ENCODE results near the gene DMBT1. TPM values are rescaled to one million over a fixed set of nuclear protein-coding genes. Genes with fewer than 3 reads are reported as not detected.

Gene DMBT1
- total and polyA plus RNA-seq, 2 donors (not counting 1 experiment from before 2014, with no cell fraction given), result not detected

GRCh38 chr10:122546242-122546641 lies 14.3 kb upstream of the DMBT1 start:
- Histone ChIP-seq H3K4me2 (replicated peaks; ENCODE audit: low read depth, low read length, poor library complexity, severe bottlenecking) (no peak overlapping the region), H3K79me2 (ENCODE audit: control insufficient read depth, insufficient read depth, low read length) (no peaks in the 10 kb centered on the region), H3K9ac (ENCODE audit: low read length) (no peak overlapping the region), H3K27ac (ENCODE audit: low read length in 2 of 2) (no peak overlapping the region), H4K20me1 (ENCODE audit: control insufficient read depth, insufficient read depth, low read length, poor library complexity, severe bottlenecking) (no peaks in the 10 kb centered on the region), H3K27me3 (replicated peaks in 1 of 4; ENCODE audit: control extremely low read depth in 1 of 4, control insufficient read depth in 3 of 4, insufficient read depth in 4 of 4, low read length in 3 of 4) (no peaks in the 10 kb centered on the region), H2AFZ (ENCODE audit: insufficient read depth, low read depth, low read length, poor library complexity, severe bottlenecking) (no peak overlapping the region), H3K36me3 (replicated peaks in 1 of 2; ENCODE audit: control extremely low read depth in 1 of 2, control insufficient read depth in 1 of 2, extremely low read depth in 1 of 2, insufficient read depth in 2 of 2, low read length in 1 of 2) (no peaks in the 10 kb centered on the region), H3K4me3 (ENCODE audit: control extremely low read depth in 1 of 5, extremely low read depth in 1 of 5, insufficient read depth in 1 of 5, low read depth in 2 of 5, low read length in 4 of 5) (no peak overlapping the region), H3K9me3 (ENCODE audit: control extremely low read depth in 1 of 3, control insufficient read depth in 2 of 3, insufficient read depth in 1 of 3, low read length in 2 of 3) (no peaks in the 10 kb centered on the region), H3K4me1 (ENCODE audit: control insufficient read depth in 2 of 2, insufficient read depth in 2 of 2, low read length in 2 of 2) (no peaks in the 10 kb centered on the region)
- H3K27me3 Mint-ChIP-seq, result peaks cover 25% of the 10 kb centered on the region
- no peak overlapping the region for H3K4me3 Mint-ChIP-seq
- no peaks in the 10 kb centered on the region for H3K9me3 Mint-ChIP-seq (ENCODE audit: insufficient read depth)
- CTCF ChIA-PET, result no interaction called here
- WGBS (ENCODE audit: insufficient coverage), result 100% methylated on average over 4 of the region's 8 CpGs
- intact Hi-C loops (cut with micrococcal nuclease), result no loop called here
- DNase-seq, result no peak
- H3K27ac Mint-ChIP-seq, result no peak overlapping the region
- peaks cover 2% of the 10 kb centered on the region for H3K4me1 Mint-ChIP-seq
- TF ChIP-seq EZH2 (IDR thresholded peaks at IDR 0.05; ENCODE audit: borderline replicate concordance, insufficient read depth, low read depth, low read length, poor library complexity, severe bottlenecking), result no peak
- TF ChIP-seq CTCF (IDR thresholded peaks at IDR 0.05), result no peak
- POLR2A ChIA-PET, result no interaction called here
- ATAC-seq (ENCODE audit: low read depth), result no peak

- no peaks in the 10 kb centered on the region for H4K20me1 ChIP-seq (ENCODE audit: control insufficient read depth, insufficient read depth, low read length, poor library complexity, severe bottlenecking)
- TF ChIP-seq EZH2 (IDR thresholded peaks at IDR 0.05; ENCODE audit: borderline replicate concordance, insufficient read depth, low read depth, low read length, poor library complexity, severe bottlenecking) (no peak), CTCF (IDR thresholded peaks at IDR 0.05) (no peak)
- CTCF ChIA-PET, result interaction anchor here (0.6 kb wide), 1 partner anchor 250 kb away, joined by 3 read pairs; no protein-coding TSS in a partner anchor
- no peak overlapping the region for H2AFZ ChIP-seq (ENCODE audit: insufficient read depth, low read depth, low read length, poor library complexity, severe bottlenecking)
- no peak overlapping the region for H3K27ac ChIP-seq (ENCODE audit: low read length in 2 of 2)
- Mint-ChIP-seq H3K4me3 (no peak overlapping the region), H3K27me3 (peaks cover 18% of the 10 kb centered on the region), H3K27ac (no peak overlapping the region), H3K9me3 (ENCODE audit: insufficient read depth) (no peaks in the 10 kb centered on the region), H3K4me1 (no peaks in the 10 kb centered on the region)
- intact Hi-C loops (cut with micrococcal nuclease), result no loop called here
- no peaks in the 10 kb centered on the region for H3K36me3 ChIP-seq (replicated peaks in 1 of 2; ENCODE audit: control extremely low read depth in 1 of 2, control insufficient read depth in 1 of 2, extremely low read depth in 1 of 2, insufficient read depth in 2 of 2, low read length in 1 of 2)
- no peak overlapping the region for H3K9ac ChIP-seq (ENCODE audit: low read length)
- H3K9me3 ChIP-seq (ENCODE audit: control extremely low read depth in 1 of 3, control insufficient read depth in 2 of 3, insufficient read depth in 1 of 3, low read length in 2 of 3), result no peaks in the 10 kb centered on the region
- no peaks in the 10 kb centered on the region for H3K79me2 ChIP-seq (ENCODE audit: control insufficient read depth, insufficient read depth, low read length)
- no peak for DNase-seq
- POLR2A ChIA-PET, result no interaction called here
- H3K4me3 ChIP-seq (ENCODE audit: control extremely low read depth in 1 of 5, extremely low read depth in 1 of 5, insufficient read depth in 1 of 5, low read depth in 2 of 5, low read length in 4 of 5), result no peak overlapping the region
- ATAC-seq (ENCODE audit: low read depth), result no peak
- H3K27me3 ChIP-seq (replicated peaks in 1 of 4; ENCODE audit: control extremely low read depth in 1 of 4, control insufficient read depth in 3 of 4, insufficient read depth in 4 of 4, low read length in 3 of 4), result no peaks in the 10 kb centered on the region
- H3K4me1 ChIP-seq (ENCODE audit: control insufficient read depth in 2 of 2, insufficient read depth in 2 of 2, low read length in 2 of 2), result no peaks in the 10 kb centered on the region
- H3K4me2 ChIP-seq (replicated peaks; ENCODE audit: low read depth, low read length, poor library complexity, severe bottlenecking), result no peak overlapping the region
- 75% methylated on average over 8 of the region's 11 CpGs for WGBS (ENCODE audit: insufficient coverage)
Observed at GRCh38 chr10:122548407-122549085, 12.0 kb upstream of the DMBT1 start.

Data from B cell (primary cell).